SK-N-MC (cell line): ENCODE data around the gene EFNA4.

Source experiments
- EZH2 ChIP-seq: fragments of 200-600 bp; sonication (generic); IDR thresholded peaks from one replicate; pipeline ENCODE4 v1.6.1; 2017; ENCODE audit warnings: antibody characterized with exemption
- FOXP2 ChIP-seq: optimal IDR thresholded peaks from 2 replicates; pipeline ENCODE3; 2011; ENCODE audit warnings: mild to moderate bottlenecking, moderate library complexity; ENCODE audit not compliant: insufficient read depth; ENCODE audit errors: extremely low read length, control extremely low read depth
- POLR2AphosphoS5 ChIP-seq: IDR thresholded peaks from 2 replicates; pipeline ENCODE4 v1.6.1; 2012; ENCODE audit warnings: mild to moderate bottlenecking, low read depth, low read length, borderline replicate concordance

DNA sequence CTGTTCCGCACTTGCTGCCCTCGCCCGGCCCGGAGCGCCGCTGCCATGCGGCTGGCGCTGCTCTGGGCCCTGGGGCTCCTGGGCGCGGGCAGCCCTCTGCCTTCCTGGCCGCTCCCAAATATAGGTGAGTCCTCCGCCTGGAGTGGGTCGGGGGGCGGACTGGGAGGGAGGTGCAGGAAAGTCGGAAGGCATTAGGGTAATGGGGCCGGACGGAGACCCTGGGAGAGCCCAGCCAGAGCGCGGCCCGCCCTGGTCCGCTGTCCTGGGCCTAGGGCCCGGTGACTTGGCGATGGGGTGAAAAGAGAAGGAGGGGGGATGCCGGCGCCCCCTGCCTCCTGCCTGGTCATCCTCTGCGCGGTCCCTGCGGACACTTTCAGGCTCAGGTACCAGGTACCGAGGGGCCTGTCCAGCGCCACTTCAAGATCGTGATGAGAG is 12.2 kb upstream of the EFNA4 start:
- TF ChIP-seq EZH2 (no peak), POLR2AphosphoS5 (peak; percentile 13; the same call in 1 of the 2 replicates), FOXP2 (no peak)
